GM19328 (cell line): ENCODE measurements around the gene CCDC28B.

Source experiments
- ATAC-seq: cut with Tn5 transposase; IDR thresholded peaks from one replicate; pipeline ENCODE4 v1.9.1; 2021; ENCODE audit warnings: mild to moderate bottlenecking, moderate library complexity; ENCODE audit not compliant: unreplicated experiment

The CCDC28B gene

GRCh38 chr1:32220746-32221580, 20.6 kb downstream of the CCDC28B start:
- ATAC-seq, result no peak

- ATAC-seq, result no peak
Measured at GRCh38 chr1:32221581-32221979, 21.2 kb downstream of the CCDC28B start.

- peak; percentile 96 for ATAC-seq
Measured at GRCh38 chr1:32221980-32222755, 21.8 kb downstream of the CCDC28B start, which contains the start of the genes EIF3I and TMEM234. EIF3I (plus strand) TSS chr1:32222407; CDS start chr1:32222442, 35 bp downstream. TMEM234 (minus strand) TSS chr1:32222353; CDS start chr1:32222322, 31 bp downstream.

GRCh38 chr1:32223683-32224082, 23.3 kb downstream of the CCDC28B start:
- ATAC-seq, result no peak

- no peak for ATAC-seq
Measured at GRCh38 chr1:32224285-32224684, 23.9 kb downstream of the CCDC28B start.

- ATAC-seq, result no peak
Measured at GRCh38 chr1:32228771-32229170, 28.4 kb downstream of the CCDC28B start.

GRCh38 chr1:32231843-32232432, 31.5 kb downstream of the CCDC28B start:
- no peak for ATAC-seq

GRCh38 chr1:32232558-32233304, 32.3 kb downstream of the CCDC28B start:
- ATAC-seq, result no peak

GRCh38 chr1:32234792-32235191, 34.4 kb downstream of the CCDC28B start:
- no peak for ATAC-seq

- ATAC-seq, result no peak
Measured at GRCh38 chr1:32239337-32239736, 38.9 kb downstream of the CCDC28B start.

- no peak for ATAC-seq
Measured at GRCh38 chr1:32239790-32240139, 39.4 kb downstream of the CCDC28B start.

- no peak for ATAC-seq
Measured at GRCh38 chr1:32240140-32240951, 40.0 kb downstream of the CCDC28B start.

- no peak for ATAC-seq
Measured at GRCh38 chr1:32241001-32241763, 40.8 kb downstream of the CCDC28B start.

- no peak for ATAC-seq
Measured at GRCh38 chr1:32242341-32242851, 42.0 kb downstream of the CCDC28B start.

GRCh38 chr1:32246888-32247273, 46.5 kb downstream of the CCDC28B start, which contains the start of gene FAM167B:
FAM167B (plus strand) TSS chr1:32247222; CDS start chr1:32247422, 200 bp downstream.
- no peak for ATAC-seq

GRCh38 chr1:32247452-32247851, 47.1 kb downstream of the CCDC28B start:
- ATAC-seq, result no peak

- peak; percentile 37 for ATAC-seq
Measured at GRCh38 chr1:32247983-32248889, 47.8 kb downstream of the CCDC28B start.
